Gastroesophageal sphincter (tissue), 4 donors: Measurements from ENCODE around the gene SAMD4B. TPM values are rescaled to one million over a fixed set of nuclear protein-coding genes. Genes with fewer than 3 reads are reported as not detected.
A peak's percentile ranks its signal among the peaks of the same experiment; 100 is the strongest.

ENCODE experiments used
- ATAC-seq: fragments of 150-250 bp; one replicate; pipeline ENCODE4 v1.9.1; 2016; ENCODE audit warnings: mild to moderate bottlenecking, moderate library complexity
- H3K27ac ChIP-seq, 4 donors: fragments of 200-600 bp; sonication (generic) in 3 of 4; 1 replicate in 3 of 4; 2 replicates in 1 of 4; pipeline ENCODE4 v1.5.1; 2016 to 2019
- H3K27me3 ChIP-seq: fragments of 200-600 bp; sonication (generic); one replicate; pipeline ENCODE4 v1.5.1; 2019
- H3K36me3 ChIP-seq, 2 donors: fragments of 200-600 bp; sonication (generic); one replicate each; pipeline ENCODE4 v1.5.1; 2019; ENCODE audit warnings: control low read depth in 1 of 2
- H3K4me1 ChIP-seq, 3 donors: fragments of 200-600 bp; sonication (generic); 1 replicate in 2 of 3; 2 replicates in 1 of 3; pipeline ENCODE4 v1.5.1; 2016 to 2019; ENCODE audit warnings: control low read depth in 2 of 3
- H3K4me3 ChIP-seq, 2 donors: fragments of 200-600 bp; sonication (generic); one replicate each; pipeline ENCODE4 v1.5.1; 2019; ENCODE audit warnings: mild to moderate bottlenecking in 1 of 2, moderate library complexity in 1 of 2
- H3K9me3 ChIP-seq, 3 donors: fragments of 200-600 bp; sonication (generic); one replicate each; pipeline ENCODE4 v1.5.1; 2017 to 2019; ENCODE audit warnings: control low read depth in 2 of 3
- EP300 ChIP-seq: sonication (generic); formaldehyde crosslinking; IDR thresholded peaks from one replicate; pipeline ENCODE4 v1.6.1; 2017; ENCODE audit warnings: antibody characterized with exemption, mild to moderate bottlenecking
- POLR2A ChIP-seq, 2 donors: fragments of 450-650 bp; IDR thresholded peaks; one replicate each; pipeline ENCODE4 v1.6.1; 2017; ENCODE audit warnings: antibody characterized with exemption in 2 of 2, mild to moderate bottlenecking in 2 of 2, moderate library complexity in 1 of 2
- POLR2AphosphoS5 ChIP-seq: sonication (generic); formaldehyde crosslinking; IDR thresholded peaks from one replicate; pipeline ENCODE4 v1.6.1; 2017; ENCODE audit warnings: antibody characterized with exemption
- WGBS, 2 donors: methylation state at CpG; one replicate each; pipeline ENCODE4 v1.1.5; 2018; ENCODE audit warnings: low coverage in 1 of 2; 5-methylcytosine and 5-hydroxymethylcytosine counted together
- total RNA-seq, 4 donors: library from RNA; depleted of rRNA; stranded (reverse); fragments of >200 nt; gene quantifications; one replicate each; pipeline ENCODE4 v1.1.0, GENCODE V29; 2016
- TF ChIP-seq, protein P1 (sequence below), 4 experiments: fragments of 200-600 bp in 2 of 4; fragments of 450-650 bp in 2 of 4; sonication (generic) in 1 of 4; IDR thresholded peaks; one replicate each; pipeline ENCODE4 v1.5.1; 2017 to 2019; ENCODE audit warnings: antibody characterized with exemption in 4 of 4, mild to moderate bottlenecking in 2 of 4, moderate library complexity in 2 of 4

The SAMD4B gene
- total RNA-seq, 4 donors from 2014 or later = 68.2 to 121 (median 92.8) TPM

GRCh38 chr19:39370735-39371134, 28.5 kb downstream of the SAMD4B start:
- H3K27ac ChIP-seq = peak overlapping the region in 3 of 4 donors; percentile 89 to 99 (median 93)
- TF ChIP-seq, protein P1, sequence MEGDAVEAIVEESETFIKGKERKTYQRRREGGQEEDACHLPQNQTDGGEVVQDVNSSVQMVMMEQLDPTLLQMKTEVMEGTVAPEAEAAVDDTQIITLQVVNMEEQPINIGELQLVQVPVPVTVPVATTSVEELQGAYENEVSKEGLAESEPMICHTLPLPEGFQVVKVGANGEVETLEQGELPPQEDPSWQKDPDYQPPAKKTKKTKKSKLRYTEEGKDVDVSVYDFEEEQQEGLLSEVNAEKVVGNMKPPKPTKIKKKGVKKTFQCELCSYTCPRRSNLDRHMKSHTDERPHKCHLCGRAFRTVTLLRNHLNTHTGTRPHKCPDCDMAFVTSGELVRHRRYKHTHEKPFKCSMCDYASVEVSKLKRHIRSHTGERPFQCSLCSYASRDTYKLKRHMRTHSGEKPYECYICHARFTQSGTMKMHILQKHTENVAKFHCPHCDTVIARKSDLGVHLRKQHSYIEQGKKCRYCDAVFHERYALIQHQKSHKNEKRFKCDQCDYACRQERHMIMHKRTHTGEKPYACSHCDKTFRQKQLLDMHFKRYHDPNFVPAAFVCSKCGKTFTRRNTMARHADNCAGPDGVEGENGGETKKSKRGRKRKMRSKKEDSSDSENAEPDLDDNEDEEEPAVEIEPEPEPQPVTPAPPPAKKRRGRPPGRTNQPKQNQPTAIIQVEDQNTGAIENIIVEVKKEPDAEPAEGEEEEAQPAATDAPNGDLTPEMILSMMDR (IDR thresholded peaks at IDR 0.05) = no peak
- TF ChIP-seq POLR2A (IDR thresholded peaks at IDR 0.05) (no peak), EP300 (no peak), POLR2AphosphoS5 (no peak)
- H3K4me1 ChIP-seq = peaks cover 9 to 59% (median 22%) of the 10 kb centered on the region in 3 donors
- H3K4me3 ChIP-seq = no peak overlapping the region
- H3K36me3 ChIP-seq = peaks cover 0 to 59% of the 10 kb centered on the region in 2 donors
- 100% methylated on average over 1 to 3 of the region's 5 CpGs for WGBS, 2 donors
- H3K9me3 ChIP-seq = no peaks in the 10 kb centered on the region
- ATAC-seq = no peak
- no peaks in the 10 kb centered on the region for H3K27me3 ChIP-seq

DNA sequence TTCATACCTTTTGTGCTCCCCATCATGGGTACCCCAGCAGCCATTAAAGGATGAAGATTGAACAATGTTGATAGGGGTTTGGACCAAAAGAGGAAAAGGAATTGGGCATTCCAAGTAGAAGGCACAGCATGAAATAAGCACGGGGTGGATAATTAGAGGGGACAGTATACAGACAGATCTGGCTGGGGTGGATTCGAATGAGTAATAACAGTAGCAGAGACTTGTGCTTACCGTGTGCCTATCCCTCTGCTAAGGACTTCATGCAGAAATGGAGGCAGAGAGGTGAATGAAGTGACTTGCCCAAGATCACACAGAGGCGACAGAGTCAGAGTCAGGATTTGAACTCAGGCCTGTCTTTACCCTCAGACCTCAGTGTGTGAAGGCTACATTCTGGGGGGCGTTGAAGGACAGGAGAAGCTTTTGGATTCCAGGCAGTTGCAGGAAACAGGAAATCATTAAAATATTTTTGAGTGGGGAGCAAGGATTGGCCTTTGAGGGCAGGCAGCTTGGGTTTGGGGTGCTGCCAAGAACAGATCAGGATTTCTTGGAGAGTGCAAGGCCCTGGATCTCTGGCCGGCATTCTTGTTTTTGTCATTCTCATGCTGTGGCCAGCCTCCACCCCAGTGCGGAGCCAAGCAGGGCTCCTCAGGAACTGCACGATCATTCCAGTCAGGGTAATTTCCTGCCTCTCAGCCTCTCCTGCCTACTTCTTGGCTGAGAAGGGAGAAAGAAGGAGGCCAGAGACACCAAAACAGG, 30.0 kb downstream of the SAMD4B start:
- 18 to 26% methylated on average over 8 of the region's 8 CpGs for WGBS, 2 donors
- H3K27ac ChIP-seq = peak overlapping the region; percentile 89 to 99 (median 92)
- no peaks in the 10 kb centered on the region for H3K9me3 ChIP-seq
- H3K36me3 ChIP-seq = peaks cover 0 to 62% of the 10 kb centered on the region in 2 donors
- TF ChIP-seq EP300 = no peak
- no peak for TF ChIP-seq POLR2A (IDR thresholded peaks at IDR 0.05)
- peak; percentile 86 for TF ChIP-seq POLR2AphosphoS5
- TF ChIP-seq, protein P1 (IDR thresholded peaks at IDR 0.05) = peak in 2 of 4 experiments; percentile 12 to 22
- peak; percentile 97 for ATAC-seq
- no peak overlapping the region for H3K4me3 ChIP-seq
- H3K4me1 ChIP-seq = peaks cover 9 to 50% (median 22%) of the 10 kb centered on the region in 3 donors
- no peaks in the 10 kb centered on the region for H3K27me3 ChIP-seq

GRCh38 chr19:39372941-39373340, 30.7 kb downstream of the SAMD4B start:
- H3K36me3 ChIP-seq = peaks cover 0 to 65% of the 10 kb centered on the region in 2 donors
- 60% methylated on average over 1 of the region's 2 CpGs; no CpG with 5 or more reads in 1 of the 2 donors for WGBS, 2 donors
- no peaks in the 10 kb centered on the region for H3K27me3 ChIP-seq
- peak; percentile 39 for ATAC-seq
- peaks cover 9 to 43% (median 22%) of the 10 kb centered on the region in 3 donors for H3K4me1 ChIP-seq
- H3K9me3 ChIP-seq = no peaks in the 10 kb centered on the region
- peak overlapping the region; percentile 89 to 99 (median 92) for H3K27ac ChIP-seq
- TF ChIP-seq EP300 (no peak), POLR2A (IDR thresholded peaks at IDR 0.05) (no peak), POLR2AphosphoS5 (no peak)
- TF ChIP-seq, protein P1 (IDR thresholded peaks at IDR 0.05) = no peak
- H3K4me3 ChIP-seq = no peak overlapping the region

DNA sequence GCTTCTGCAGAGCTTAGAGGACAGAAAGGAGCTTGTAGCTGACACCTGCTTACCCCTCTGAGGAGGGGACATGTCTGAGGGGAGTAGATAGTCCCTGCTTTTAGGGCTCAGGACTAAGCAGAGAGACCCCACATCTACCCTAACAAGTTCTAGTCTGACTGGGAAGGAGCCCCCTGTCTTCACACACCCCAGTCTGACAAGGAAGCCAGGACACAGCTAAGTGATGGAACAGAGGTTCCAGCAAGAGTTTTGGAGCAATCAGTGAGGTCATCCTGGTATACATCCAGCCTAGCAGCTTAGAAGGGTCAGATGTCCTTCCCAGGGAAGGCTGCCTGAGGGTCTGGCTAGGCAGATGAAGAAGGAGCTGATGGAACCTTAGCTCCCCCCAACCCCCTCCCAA, 33.7 kb downstream of the SAMD4B start:
- Histone ChIP-seq H3K27me3 (no peaks in the 10 kb centered on the region), H3K36me3 (peaks cover 0 to 66% of the 10 kb centered on the region in 2 donors), H3K4me3 (no peak overlapping the region), H3K4me1 (peaks cover 9 to 44% (median 22%) of the 10 kb centered on the region in 3 donors), H3K27ac (peak overlapping the region in 3 of 4 donors; percentile 26 to 93 (median 89)), H3K9me3 (no peaks in the 10 kb centered on the region)
- no peak for TF ChIP-seq EP300
- no peak for TF ChIP-seq POLR2A (IDR thresholded peaks at IDR 0.05)
- TF ChIP-seq, protein P1 (IDR thresholded peaks at IDR 0.05) = no peak
- no peak for TF ChIP-seq POLR2AphosphoS5
- ATAC-seq = no peak
